ENCODE measurements around the gene ITPK1.

The ITPK1 gene

GRCh38 chr14:93018366-93018765 is 97.4 kb downstream of the ITPK1 start:
- no peak for TF ChIP-seq CTCF (IDR thresholded peaks at IDR 0.05; ENCODE audit: control extremely low read depth, extremely low read depth, low read depth, missing control alignments)
- ChIA-PET POLR2A (no interaction called here), CTCF (interaction anchor here (0.9 kb wide), 1 partner anchor 24 kb away, joined by 3 read pairs; no protein-coding TSS in a partner anchor)
- no peak for DNase-seq (ENCODE audit: extremely low spot score)

- no peak for DNase-seq (ENCODE audit: extremely low spot score)
- CTCF ChIA-PET: no interaction called here
- no peak for TF ChIP-seq CTCF (IDR thresholded peaks at IDR 0.05; ENCODE audit: control extremely low read depth, extremely low read depth, low read depth, missing control alignments)
- POLR2A ChIA-PET: no interaction called here
Observed at GRCh38 chr14:93017898-93018297, 97.8 kb downstream of the ITPK1 start.

- ChIA-PET POLR2A (no interaction called here), CTCF (no interaction called here)
- TF ChIP-seq CTCF (IDR thresholded peaks at IDR 0.05; ENCODE audit: control extremely low read depth, extremely low read depth, low read depth, missing control alignments): no peak
- no peak for DNase-seq (ENCODE audit: extremely low spot score)
Observed at GRCh38 chr14:93017301-93017797, 98.4 kb downstream of the ITPK1 start.

- DNase-seq (ENCODE audit: extremely low spot score): no peak
- ChIA-PET POLR2A (no interaction called here), CTCF (no interaction called here)
- no peak for TF ChIP-seq CTCF (IDR thresholded peaks at IDR 0.05; ENCODE audit: control extremely low read depth, extremely low read depth, low read depth, missing control alignments)
Observed at GRCh38 chr14:93016275-93016845, 99.4 kb downstream of the ITPK1 start.

- TF ChIP-seq CTCF (IDR thresholded peaks at IDR 0.05; ENCODE audit: control extremely low read depth, extremely low read depth, low read depth, missing control alignments): no peak
- no peak for DNase-seq (ENCODE audit: extremely low spot score)
- ChIA-PET CTCF (interaction anchor here (1.4 kb wide), 1 partner anchor 19 kb away, joined by 4 read pairs; no protein-coding TSS in a partner anchor), POLR2A (no interaction called here)
Observed at GRCh38 chr14:93015505-93015904, 100.2 kb downstream of the ITPK1 start.

- CTCF ChIA-PET: interaction anchor here (1.4 kb wide), 1 partner anchor 20 kb away, joined by 4 read pairs; no protein-coding TSS in a partner anchor
- no peak for TF ChIP-seq CTCF (IDR thresholded peaks at IDR 0.05; ENCODE audit: control extremely low read depth, extremely low read depth, low read depth, missing control alignments)
- POLR2A ChIA-PET: no interaction called here
- DNase-seq (ENCODE audit: extremely low spot score): no peak
Observed at GRCh38 chr14:93015064-93015463, 100.7 kb downstream of the ITPK1 start.
